HEK293 (cell line): ENCODE data around the gene FGD4.

Source experiments
- CTCF ChIA-PET: fragments of 350-600 bp; formaldehyde crosslinking; extraction: SDS; loops from one replicate; lab custom pipeline; 2021; ENCODE audit warnings: antibody characterized with exemption; lab: Yijun Ruan, JAX
- POLR2A ChIA-PET: fragments of 300-600 bp; formaldehyde crosslinking; extraction: SDS; loops from one replicate; lab custom pipeline; 2020; ENCODE audit warnings: antibody characterized with exemption, inconsistent platforms; lab: Yijun Ruan, JAX
- H3K27ac ChIP-seq: fragments of 200-500 bp; sonication (Bioruptor generic); 2 replicates; pipeline ENCODE4 v1.5.1; 2014; ENCODE audit warnings: low read depth, low read length, control low read depth, inconsistent platforms; ENCODE audit errors: extremely low read depth
- H3K36me3 ChIP-seq, 2 experiments: fragments of 200-500 bp in 1 of 2; sonication (Bioruptor generic) in 1 of 2; 1 replicate in 1 of 2; 2 replicates in 1 of 2; pipeline ENCODE4 v1.5.1; 2014 to 2017; ENCODE audit warnings: inconsistent platforms in 2 of 2, low read length in 2 of 2; ENCODE audit not compliant: control insufficient read depth in 2 of 2, insufficient read depth in 1 of 2
- H3K4me1 ChIP-seq: fragments of 200-500 bp; sonication (Bioruptor generic); 2 replicates; pipeline ENCODE4 v1.5.1; 2014; ENCODE audit warnings: mild to moderate bottlenecking, low read length, inconsistent platforms; ENCODE audit not compliant: control insufficient read depth, insufficient read depth
- H3K4me3 ChIP-seq: 2 replicates; pipeline ENCODE4 v1.5.1; 2011; ENCODE audit warnings: low read depth, mild to moderate bottlenecking, control low read depth, low read length, moderate library complexity
- H3K9me3 ChIP-seq: fragments of 200-500 bp; sonication (Bioruptor generic); 2 replicates; pipeline ENCODE4 v1.5.1; 2014; ENCODE audit warnings: low read depth, low read length, inconsistent platforms; ENCODE audit not compliant: control insufficient read depth, insufficient read depth
- BCL11B ChIP-seq: fragments of 450-650 bp; formaldehyde crosslinking; IDR thresholded peaks from 2 replicates; pipeline ENCODE4 v1.5.1; 2016; ENCODE audit warnings: low read depth, missing biosample characterization, missing genetic modification characterization
- BCL6B ChIP-seq: fragments of 450-650 bp; formaldehyde crosslinking; IDR thresholded peaks from 2 replicates; pipeline ENCODE4 v1.5.1; 2017; ENCODE audit warnings: missing biosample characterization, missing genetic modification characterization
- FEZF1 ChIP-seq: fragments of 450-650 bp; formaldehyde crosslinking; IDR thresholded peaks from 2 replicates; pipeline ENCODE4 v1.5.1; 2016; ENCODE audit warnings: missing biosample characterization, missing genetic modification characterization
- GFI1B ChIP-seq: fragments of 450-650 bp; formaldehyde crosslinking; IDR thresholded peaks from 2 replicates; pipeline ENCODE4 v1.5.1; 2016; ENCODE audit warnings: missing biosample characterization, missing genetic modification characterization
- IKZF3 ChIP-seq: fragments of 450-650 bp; IDR thresholded peaks from 2 replicates; pipeline ENCODE4 v1.5.0; 2018; ENCODE audit warnings: missing biosample characterization, mild to moderate bottlenecking, missing genetic modification characterization, moderate library complexity
- PRDM1 ChIP-seq: fragments of 450-650 bp; formaldehyde crosslinking; IDR thresholded peaks from 2 replicates; pipeline ENCODE4; 2016; ENCODE audit warnings: missing biosample characterization, missing genetic modification characterization
- PRDM4 ChIP-seq: fragments of 450-650 bp; formaldehyde crosslinking; IDR thresholded peaks from 2 replicates; pipeline ENCODE4 v1.5.1; 2017; ENCODE audit warnings: missing biosample characterization, missing genetic modification characterization
- REPIN1 ChIP-seq: fragments of 450-650 bp; formaldehyde crosslinking; IDR thresholded peaks from 2 replicates; pipeline ENCODE4 v1.5.1; 2017; ENCODE audit warnings: missing biosample characterization, missing genetic modification characterization, low read depth
- SETDB1 ChIP-seq: IDR thresholded peaks from one replicate; pipeline ENCODE4 v1.6.1; 2017; ENCODE audit warnings: mild to moderate bottlenecking, low read length, moderate library complexity, mixed read lengths; ENCODE audit not compliant: insufficient read length
- YY2 ChIP-seq: fragments of 450-650 bp; formaldehyde crosslinking; IDR thresholded peaks from 2 replicates; pipeline ENCODE4 v1.5.1; 2016; ENCODE audit warnings: missing biosample characterization, missing genetic modification characterization
- ZNF114 ChIP-seq: fragments of 450-650 bp; formaldehyde crosslinking; IDR thresholded peaks from 2 replicates; pipeline ENCODE4 v1.5.0; 2017; ENCODE audit warnings: missing biosample characterization, missing genetic modification characterization
- ZNF132 ChIP-seq: fragments of 450-650 bp; formaldehyde crosslinking; IDR thresholded peaks from 2 replicates; pipeline ENCODE4 v1.5.1; 2017; ENCODE audit warnings: missing biosample characterization, missing genetic modification characterization, borderline replicate concordance
- ZNF26 ChIP-seq: fragments of 450-650 bp; formaldehyde crosslinking; IDR thresholded peaks from 2 replicates; pipeline ENCODE4 v1.5.1; 2016; ENCODE audit warnings: missing biosample characterization, missing genetic modification characterization
- ZNF280C ChIP-seq: fragments of 450-650 bp; formaldehyde crosslinking; IDR thresholded peaks from 2 replicates; pipeline ENCODE4 v1.5.1; 2016; ENCODE audit warnings: missing biosample characterization, missing genetic modification characterization
- ZNF302 ChIP-seq: fragments of 450-650 bp; formaldehyde crosslinking; IDR thresholded peaks from 2 replicates; pipeline ENCODE4 v1.5.1; 2016; ENCODE audit warnings: missing biosample characterization, missing genetic modification characterization, low read depth
- ZNF324 ChIP-seq: fragments of 450-650 bp; formaldehyde crosslinking; IDR thresholded peaks from 2 replicates; pipeline ENCODE4 v1.5.1; 2016; ENCODE audit warnings: missing biosample characterization, missing genetic modification characterization
- ZNF350 ChIP-seq: fragments of 450-650 bp; formaldehyde crosslinking; IDR thresholded peaks from 2 replicates; pipeline ENCODE4 v1.5.0; 2017; ENCODE audit warnings: missing biosample characterization, mild to moderate bottlenecking, missing genetic modification characterization
- ZNF362 ChIP-seq: fragments of 450-650 bp; formaldehyde crosslinking; IDR thresholded peaks from 2 replicates; pipeline ENCODE4 v1.5.1; 2016; ENCODE audit warnings: missing biosample characterization, missing genetic modification characterization
- ZNF560 ChIP-seq: fragments of 450-650 bp; formaldehyde crosslinking; IDR thresholded peaks from 2 replicates; pipeline ENCODE4 v1.5.1; 2017; ENCODE audit warnings: missing biosample characterization, missing genetic modification characterization, borderline replicate concordance
- ZSCAN18 ChIP-seq: fragments of 450-650 bp; formaldehyde crosslinking; IDR thresholded peaks from 2 replicates; pipeline ENCODE4 v1.5.1; 2016; ENCODE audit warnings: missing biosample characterization, missing genetic modification characterization

Gene FGD4

GRCh38 chr12:32377344-32378055 is 21.9 kb upstream of the FGD4 start:
- no peaks in the 10 kb centered on the region for H3K9me3 ChIP-seq
- H3K27ac ChIP-seq, result no peak overlapping the region
- no peaks in the 10 kb centered on the region for H3K36me3 ChIP-seq
- H3K4me3 ChIP-seq, result no peak overlapping the region
- no peak for TF ChIP-seq ZNF114 (tag by site-specific recombination)
- TF ChIP-seq BCL6B (tag by site-specific recombination), result no peak
- TF ChIP-seq ZSCAN18 (tag by site-specific recombination), result no peak
- no peak for TF ChIP-seq ZNF350 (tag by site-specific recombination)
- TF ChIP-seq PRDM1 (tag by site-specific recombination), result peak; percentile 29; the same call in 1 of the 2 replicates
- TF ChIP-seq ZNF26, result no peak
- TF ChIP-seq ZNF280C, result no peak
- ChIA-PET POLR2A (interaction anchor here (0.7 kb wide), 1 partner anchor 1644 kb away, joined by 4 read pairs; no protein-coding TSS in a partner anchor), CTCF (interaction anchor here (1.1 to 1.5 kb wide), 2 partner anchors 12 to 378 kb away, joined by 3 read pairs; partner anchors contain the start of gene YARS2)
- peaks cover 20% of the 10 kb centered on the region; the same call in 1 of the 2 replicates for H3K4me1 ChIP-seq

GRCh38 chr12:32379213-32379612 is 20.1 kb upstream of the FGD4 start:
- peaks cover 28% of the 10 kb centered on the region; the same call in 1 of the 2 replicates for H3K4me1 ChIP-seq
- H3K27ac ChIP-seq, result no peak overlapping the region
- CTCF ChIA-PET, result no interaction called here
- no peaks in the 10 kb centered on the region for H3K9me3 ChIP-seq
- H3K4me3 ChIP-seq, result no peak overlapping the region
- H3K36me3 ChIP-seq, result no peaks in the 10 kb centered on the region
- POLR2A ChIA-PET, result no interaction called here
- TF ChIP-seq IKZF3 (tag by site-specific recombination) (no peak), ZNF26 (no peak), BCL11B (tag by site-specific recombination) (no peak), YY2 (no peak), FEZF1 (tag by site-specific recombination) (no peak), PRDM4 (tag by site-specific recombination) (no peak), SETDB1 (no peak), GFI1B (no peak), REPIN1 (tag by site-specific recombination) (no peak), ZNF324 (tag by site-specific recombination) (no peak), ZSCAN18 (tag by site-specific recombination) (no peak), ZNF132 (tag by site-specific recombination) (no peak), ZNF302 (tag by site-specific recombination) (no peak), ZNF362 (tag by site-specific recombination) (no peak), ZNF560 (no peak)
